HG02884 (cell line): ENCODE results near the gene FOS.
A peak's percentile ranks its signal among the peaks of the same experiment; 100 is the strongest.
"Not testable (repeated sequence)": the region's sequence is repeated elsewhere in the genome, so short reads cannot be mapped to it uniquely, and the experiment has no call there.

ENCODE experiments used
- ATAC-seq: cut with Tn5 transposase; IDR thresholded peaks from one replicate; pipeline ENCODE4 v1.9.1; 2021; ENCODE audit warnings: mild to moderate bottlenecking, moderate library complexity; ENCODE audit not compliant: unreplicated experiment

The FOS gene

GRCh38 chr14:75292886-75293285 lies 14.3 kb downstream of the FOS start:
- no peak for ATAC-seq

GRCh38 chr14:75293920-75294648 lies 15.5 kb downstream of the FOS start:
- ATAC-seq = peak; percentile 96

GRCh38 chr14:75294649-75295033 lies 16.0 kb downstream of the FOS start:
- no peak for ATAC-seq

GRCh38 chr14:75295061-75295461 lies 16.4 kb downstream of the FOS start:
- ATAC-seq = no peak

- no peak for ATAC-seq
Observed at GRCh38 chr14:75295491-75296345, 17.1 kb downstream of the FOS start.

GRCh38 chr14:75297411-75298040 lies 18.9 kb downstream of the FOS start:
- no peak for ATAC-seq

GRCh38 chr14:75298187-75298965 lies 19.7 kb downstream of the FOS start:
- no peak for ATAC-seq

GRCh38 chr14:75299059-75299458 lies 20.4 kb downstream of the FOS start:
- no peak for ATAC-seq

GRCh38 chr14:75299576-75299975 lies 20.9 kb downstream of the FOS start:
- ATAC-seq = no peak

GRCh38 chr14:75301666-75302325 lies 23.2 kb downstream of the FOS start:
- ATAC-seq = no peak

GRCh38 chr14:75303381-75303789 lies 24.8 kb downstream of the FOS start:
- ATAC-seq = no peak

GRCh38 chr14:75306410-75306809 lies 27.8 kb downstream of the FOS start:
- not testable (repeated sequence) for ATAC-seq

GRCh38 chr14:75306927-75307699 lies 28.5 kb downstream of the FOS start:
- no peak for ATAC-seq

GRCh38 chr14:75307700-75308379 lies 29.2 kb downstream of the FOS start:
- ATAC-seq = no peak

- not testable (repeated sequence) for ATAC-seq
Observed at GRCh38 chr14:75308991-75309390, 30.4 kb downstream of the FOS start.

GRCh38 chr14:75309561-75309960 lies 30.9 kb downstream of the FOS start:
- not testable (repeated sequence) for ATAC-seq

- no peak for ATAC-seq
Observed at GRCh38 chr14:75310295-75311111, 31.9 kb downstream of the FOS start.

- ATAC-seq = no peak
Observed at GRCh38 chr14:75311356-75311755, 32.7 kb downstream of the FOS start.
